ENCODE measurements around the gene B3GNT3. TPM values are rescaled to one million over a fixed set of nuclear protein-coding genes. Genes with fewer than 3 reads are reported as not detected.
A peak's percentile ranks its signal among the peaks of the same experiment; 100 is the strongest.

B3GNT3 gene
- total and polyA plus RNA-seq, 9 of the 15 experiments (the other 6 are each of a cell fraction or from before 2014, with no cell fraction given): 0.06 to 0.11 (median 0.07) TPM; not detected in 6

DNA sequence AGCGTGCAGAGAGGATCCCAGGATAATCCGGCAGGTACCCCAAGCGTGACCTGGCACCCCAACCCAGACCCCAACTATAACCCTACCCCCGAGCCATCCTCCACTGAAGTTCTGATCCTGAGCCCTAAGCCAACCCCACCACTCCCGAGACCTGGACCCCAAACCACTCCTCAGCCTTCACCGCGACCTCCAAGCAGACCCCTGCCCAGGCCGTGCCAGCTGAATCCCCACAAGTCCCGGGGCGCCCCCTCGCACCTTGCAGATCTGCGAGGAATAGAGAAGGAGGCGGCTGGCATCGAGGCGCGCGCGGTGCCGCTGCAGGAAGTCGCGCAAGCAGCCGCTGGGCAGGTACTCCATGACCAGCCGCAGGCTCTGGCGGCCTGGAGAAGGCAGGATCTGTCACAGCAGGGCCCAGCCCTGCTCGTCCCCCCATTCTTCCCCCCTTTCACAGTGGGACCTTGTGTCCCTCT lies 36.5 kb downstream of the B3GNT3 start (continued):
- TF ChIP-seq HMGN3 (IDR thresholded peaks at IDR 0.05; ENCODE audit: borderline replicate concordance, extremely low read depth, insufficient read length, low read depth, low read length): peak; percentile 11
- TF ChIP-seq, protein P1, sequence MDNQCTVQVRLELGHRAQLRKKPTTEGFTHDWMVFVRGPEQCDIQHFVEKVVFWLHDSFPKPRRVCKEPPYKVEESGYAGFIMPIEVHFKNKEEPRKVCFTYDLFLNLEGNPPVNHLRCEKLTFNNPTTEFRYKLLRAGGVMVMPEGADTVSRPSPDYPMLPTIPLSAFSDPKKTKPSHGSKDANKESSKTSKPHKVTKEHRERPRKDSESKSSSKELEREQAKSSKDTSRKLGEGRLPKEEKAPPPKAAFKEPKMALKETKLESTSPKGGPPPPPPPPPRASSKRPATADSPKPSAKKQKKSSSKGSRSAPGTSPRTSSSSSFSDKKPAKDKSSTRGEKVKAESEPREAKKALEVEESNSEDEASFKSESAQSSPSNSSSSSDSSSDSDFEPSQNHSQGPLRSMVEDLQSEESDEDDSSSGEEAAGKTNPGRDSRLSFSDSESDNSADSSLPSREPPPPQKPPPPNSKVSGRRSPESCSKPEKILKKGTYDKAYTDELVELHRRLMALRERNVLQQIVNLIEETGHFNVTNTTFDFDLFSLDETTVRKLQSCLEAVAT (IDR thresholded peaks at IDR 0.05): peak in 1 of 2 experiments; percentile 36; a peak in 1 of 4 replicates

- WGBS (ENCODE audit: insufficient coverage, low coverage, missing lambda C conversion rate): 27% methylated on average over 16 of the region's 17 CpGs
- in situ Hi-C loops (cut with MboI): no loop called here
- no TSS peak for BruUV-seq (replicated peaks)
- Histone ChIP-seq H3K9me3 (replicated peaks; ENCODE audit: control insufficient read depth, insufficient read depth, low read depth, low read length) (no peaks in the 10 kb centered on the region), H3K4me3 (no peak overlapping the region), H2AFZ (ENCODE audit: low read depth, low read length) (no peak overlapping the region), H3K79me2 (ENCODE audit: control insufficient read depth, insufficient read depth, low read length) (no peaks in the 10 kb centered on the region), H3K27me3 (ENCODE audit: control insufficient read depth in 2 of 2, insufficient read depth in 2 of 2, low read length in 2 of 2) (peaks cover 5 to 10% of the 10 kb centered on the region in 2 experiments; a peak in 2 of 5 replicates), H3K27ac (ENCODE audit: extremely low read depth, low read depth, low read length) (no peak overlapping the region), H3K9me1 (ENCODE audit: control insufficient read depth, insufficient read depth, low read length) (no peaks in the 10 kb centered on the region), H3K4me2 (ENCODE audit: insufficient read depth, low read length) (no peak overlapping the region), H4K20me1 (replicated peaks; ENCODE audit: control insufficient read depth, insufficient read depth, low read length) (peaks cover 5% of the 10 kb centered on the region; the same call in 1 of the 2 replicates), H3K36me3 (ENCODE audit: control insufficient read depth, insufficient read depth, low read length) (no peaks in the 10 kb centered on the region), H3K9ac (ENCODE audit: insufficient read depth in 1 of 2, low read depth in 2 of 2, low read length in 2 of 2) (peak overlapping the region in 1 of 2 experiments; percentile 48; a peak in 1 of 4 replicates), H3K4me1 (replicated peaks in 1 of 2; ENCODE audit: control insufficient read depth in 2 of 2, insufficient read depth in 2 of 2, low read length in 2 of 2) (peaks cover 4 to 33% of the 10 kb centered on the region in 2 experiments; a peak in 3 of 5 replicates)
- DNase-seq (ENCODE audit: extremely low read depth in 1 of 4, low spot score in 3 of 4): no peak
- ChIA-PET POLR2A (interaction anchor here (0.6 kb wide), 1 partner anchor 13 kb away, joined by 3 read pairs; no protein-coding TSS in a partner anchor), CTCF (ENCODE audit: low intra/inter-chr PET ratio) (no interaction called here)
- intact Hi-C loops (cut with micrococcal nuclease): no loop called here
- FAIRE-seq: no peak
- no peak for ATAC-seq
- TF ChIP-seq BCOR (IDR thresholded peaks at IDR 0.05): 0 out of 2 replicates have a peak, but pooled peaks have one; percentile 33
- peak; percentile 56 for TF ChIP-seq ZFP36 (IDR thresholded peaks at IDR 0.05; ENCODE audit: low read depth, low read length, partially characterized antibody)
- no peak for TF ChIP-seq HOMEZ (CRISPR knock-in tag; IDR thresholded peaks at IDR 0.05)
- TF ChIP-seq PPARD (CRISPR knock-in tag; IDR thresholded peaks at IDR 0.05): no peak
- TF ChIP-seq MAX (CRISPR knock-in tag; IDR thresholded peaks at IDR 0.05): peak; percentile 17; the same call in 1 of the 2 replicates
- TF ChIP-seq ZBTB33 (CRISPR knock-in tag; IDR thresholded peaks at IDR 0.05): peak; percentile 99
- 0 out of 2 replicates have a peak, but pooled peaks have one; percentile 43 for TF ChIP-seq CBFB (CRISPR knock-in tag; IDR thresholded peaks at IDR 0.05)
- no peak for TF ChIP-seq BACH1 (tag; IDR thresholded peaks at IDR 0.05)
- TF ChIP-seq KDM5B (IDR thresholded peaks at IDR 0.05; ENCODE audit: insufficient replicate concordance, low read depth, low read length): no peak
- TF ChIP-seq, protein P2, sequence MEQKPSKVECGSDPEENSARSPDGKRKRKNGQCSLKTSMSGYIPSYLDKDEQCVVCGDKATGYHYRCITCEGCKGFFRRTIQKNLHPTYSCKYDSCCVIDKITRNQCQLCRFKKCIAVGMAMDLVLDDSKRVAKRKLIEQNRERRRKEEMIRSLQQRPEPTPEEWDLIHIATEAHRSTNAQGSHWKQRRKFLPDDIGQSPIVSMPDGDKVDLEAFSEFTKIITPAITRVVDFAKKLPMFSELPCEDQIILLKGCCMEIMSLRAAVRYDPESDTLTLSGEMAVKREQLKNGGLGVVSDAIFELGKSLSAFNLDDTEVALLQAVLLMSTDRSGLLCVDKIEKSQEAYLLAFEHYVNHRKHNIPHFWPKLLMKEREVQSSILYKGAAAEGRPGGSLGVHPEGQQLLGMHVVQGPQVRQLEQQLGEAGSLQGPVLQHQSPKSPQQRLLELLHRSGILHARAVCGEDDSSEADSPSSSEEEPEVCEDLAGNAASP (IDR thresholded peaks at IDR 0.05): no peak
These were observed 37.7 kb downstream of the B3GNT3 start for GRCh38 chr19:17832443-17833208.

All from K562 (cell line).